HepG2 (cell line): ENCODE results near the gene PDS5B. TPM values are rescaled to one million over a fixed set of nuclear protein-coding genes. Genes with fewer than 3 reads are reported as not detected.

Source experiments
- ATAC-seq: fragments of 200-7000 bp; cut with Tn5 transposase; 3 replicates; pipeline ENCODE4 v1.9.1; 2020; ENCODE audit warnings: mild to moderate bottlenecking, moderate library complexity
- BruUV-seq: library from RNA; stranded (reverse); fragments of 400-500 nt; replicated peaks from 2 replicates; lab custom pipeline; 2021; lab: Mats Ljungman, UMichigan
- CTCF ChIA-PET: fragments of 300-600 bp; formaldehyde crosslinking; extraction: SDS; loops from one replicate; lab custom pipeline; 2021; ENCODE audit warnings: low total read pairs, inconsistent platforms, low intra/inter-chr PET ratio; lab: Yijun Ruan, JAX
- POLR2A ChIA-PET: fragments of 350-600 bp; sonication (Branson Sonifier 250); formaldehyde crosslinking; loops from one replicate; lab custom pipeline; 2020; ENCODE audit warnings: antibody characterized with exemption, inconsistent platforms; lab: Yijun Ruan, JAX
- DNase-seq: peaks from one replicate; pipeline ENCODE4 v3.0.0-alpha.2; 2015; ENCODE audit warnings: low spot score
- FAIRE-seq: peaks from 3 replicates; lab custom pipeline; 2011; peaks lifted over from hg19 to GRCh38; lab: Jason Lieb, UNC
- H2AFZ ChIP-seq: one replicate; pipeline ENCODE4 v1.6.1; 2011; ENCODE audit warnings: low read length, inconsistent platforms
- H3K27ac ChIP-seq: fragments of 300-600 bp; 3 replicates; pipeline ENCODE4 v1.8.0; 2011; ENCODE audit warnings: mixed run types, mild to moderate bottlenecking, mixed read lengths, low read length, inconsistent platforms; ENCODE audit not compliant: insufficient read depth; ENCODE audit errors: extremely low read length
- H3K27me3 ChIP-seq, 2 experiments: fragments of 200-600 bp in 1 of 2; 2 replicates in 1 of 2; 3 replicates in 1 of 2; pipeline versions ENCODE4 v1.6.0 to v1.8.0; 2011; ENCODE audit warnings: low read length in 2 of 2, mild to moderate bottlenecking in 2 of 2, moderate library complexity in 2 of 2, inconsistent platforms in 1 of 2; ENCODE audit not compliant: insufficient read depth in 2 of 2, control insufficient read depth in 1 of 2
- H3K36me3 ChIP-seq, 2 experiments: fragments of 200-600 bp in 1 of 2; replicated peaks in 1 of 2; 2 replicates in 1 of 2; 3 replicates in 1 of 2; pipeline versions ENCODE4 v1.5.1 to v1.8.0; 2011; ENCODE audit warnings: low read length in 2 of 2, inconsistent platforms in 1 of 2; ENCODE audit not compliant: insufficient read depth in 2 of 2, control insufficient read depth in 1 of 2
- H3K4me1 ChIP-seq: 2 replicates; pipeline ENCODE4 v1.5.1; 2012; ENCODE audit warnings: low read length, inconsistent platforms; ENCODE audit not compliant: insufficient read depth
- H3K4me2 ChIP-seq: 2 replicates; pipeline ENCODE4 v1.6.0; 2011; ENCODE audit warnings: low read depth, low read length, inconsistent platforms
- H3K4me3 ChIP-seq, 3 experiments: fragments of 200-600 bp in 1 of 3; sonication (generic), shearing (Covaris generic) in 1 of 3; replicated peaks in 1 of 3; 2 replicates each; pipeline ENCODE4 v1.5.1; 2011 to 2016; ENCODE audit warnings: low read length in 3 of 3, inconsistent platforms in 2 of 3, low read depth in 2 of 3, mild to moderate bottlenecking in 2 of 3, control low read depth in 1 of 3, mixed read lengths in 1 of 3; ENCODE audit not compliant: insufficient read depth in 1 of 3
- H3K79me2 ChIP-seq: one replicate; pipeline ENCODE4 v1.6.1; 2011; ENCODE audit warnings: low read length, inconsistent platforms; ENCODE audit not compliant: insufficient read depth
- H3K9ac ChIP-seq: 2 replicates; pipeline ENCODE4 v1.6.0; 2011; ENCODE audit warnings: mild to moderate bottlenecking, low read depth, low read length, inconsistent platforms; ENCODE audit not compliant: insufficient read depth
- H3K9me3 ChIP-seq: 2 replicates; pipeline ENCODE4 v1.5.1; 2012; ENCODE audit warnings: mild to moderate bottlenecking, low read length
- H4K20me1 ChIP-seq: 2 replicates; pipeline ENCODE4 v1.6.0; 2011; ENCODE audit warnings: inconsistent platforms, mild to moderate bottlenecking, low read length, moderate library complexity; ENCODE audit not compliant: insufficient read depth
- CEBPG ChIP-seq: IDR thresholded peaks from 2 replicates; pipeline ENCODE4 v1.6.1; 2016
- EED ChIP-seq: sonication (generic); formaldehyde crosslinking; IDR thresholded peaks from 2 replicates; pipeline ENCODE4 v1.5.0; 2020; ENCODE audit warnings: mild to moderate bottlenecking, missing genetic modification reagents
- FOXP1 ChIP-seq, 2 experiments: fragments of 450-650 bp in 1 of 2; IDR thresholded peaks; 2 replicates each; pipeline ENCODE4 v1.6.1; 2017 to 2018; ENCODE audit warnings: antibody characterized with exemption in 1 of 2
- HMGXB4 ChIP-seq, 2 experiments: sonication (generic) in 1 of 2; formaldehyde crosslinking in 1 of 2; IDR thresholded peaks; 2 replicates each; pipeline versions ENCODE4 v1.4.0 to v1.6.1; 2018 to 2020; ENCODE audit warnings: missing genetic modification reagents in 2 of 2, borderline replicate concordance in 1 of 2, low read depth in 1 of 2, mild to moderate bottlenecking in 1 of 2, missing biosample characterization in 1 of 2
- KAT2B ChIP-seq: fragments of 150-350 bp; IDR thresholded peaks from 2 replicates; pipeline ENCODE4 v1.6.1; 2014; ENCODE audit warnings: low read depth, low read length, borderline replicate concordance
- SOX13 ChIP-seq, 3 experiments: fragments of 450-650 bp in 1 of 3; sonication (generic) in 1 of 3; formaldehyde crosslinking in 1 of 3; IDR thresholded peaks in 2 of 3; conservative IDR thresholded peaks in 1 of 3; 2 replicates each; pipeline versions ENCODE4 v1.5.0 to v1.6.1; 2016 to 2020; ENCODE audit warnings: antibody characterized with exemption in 1 of 3, mild to moderate bottlenecking in 1 of 3, missing compliant biosample characterization in 1 of 3, missing genetic modification reagents in 1 of 3, moderate library complexity in 1 of 3
- SRSF4 ChIP-seq: fragments of 200-400 bp; formaldehyde crosslinking; IDR thresholded peaks from one replicate; pipeline ENCODE4 v1.6.1; 2018; ENCODE audit warnings: mild to moderate bottlenecking, low read depth, low read length, moderate library complexity; ENCODE audit not compliant: poor library complexity, severe bottlenecking
- TARDBP ChIP-seq: sonication (generic); formaldehyde crosslinking; IDR thresholded peaks from 2 replicates; pipeline ENCODE4 v1.8.0; 2022; ENCODE audit warnings: mild to moderate bottlenecking, missing genetic modification reagents
- TEAD2 ChIP-seq: sonication (generic); formaldehyde crosslinking; IDR thresholded peaks from 2 replicates; pipeline ENCODE4 v1.9.0; 2021; ENCODE audit warnings: missing genetic modification reagents
- ZNF619 ChIP-seq: sonication (generic); formaldehyde crosslinking; IDR thresholded peaks from 2 replicates; pipeline ENCODE4 v1.4.0; 2020; ENCODE audit warnings: mild to moderate bottlenecking, missing genetic modification reagents
- ZNF878 ChIP-seq: sonication (generic); formaldehyde crosslinking; IDR thresholded peaks from 2 replicates; pipeline ENCODE4 v1.8.1; 2023; ENCODE audit warnings: mild to moderate bottlenecking, missing genetic modification reagents, moderate library complexity
- WGBS: methylation state at CpG from one replicate; pipeline ENCODE4 v1.1.6; 2017; ENCODE audit warnings: low lambda C conversion rate; 5-methylcytosine and 5-hydroxymethylcytosine counted together
- in situ Hi-C: cut with HindIII; loops from 2 replicates; pipeline ENCODE4 v1.10.0; 2017; ENCODE audit warnings: low pct_unique_long_range_greater_than_20kb; ENCODE audit not compliant: extremely low pct_ligation_motif_present
- intact Hi-C: fragments of 100-400 bp; cut with micrococcal nuclease; formaldehyde crosslinking; loops from one replicate; pipeline ENCODE4 v1.10.0; 2022; ENCODE audit not compliant: unreplicated experiment
- polyA plus RNA-seq, 8 experiments: library from polyadenylated mRNA; depleted of rRNA in 3 of 8; stranded (reverse) in 7 of 8; unstranded in 1 of 8; fragments of >200 nt; fragmentation: Illumina TruSeq in 4 of 8; extraction: Trizol in 4 of 8; gene quantifications; 2 replicates each; pipeline versions ENCODE4 v1.2.1 to v1.2.3, GENCODE V29; 2011 to 2016; ENCODE audit warnings: low read depth in 4 of 8, missing spikeins in 1 of 8, mixed read lengths in 1 of 8; ENCODE audit not compliant: insufficient read depth in 1 of 8
- total RNA-seq, 5 experiments: library from RNA; depleted of rRNA; stranded (reverse); fragments of >200 nt; fragmentation: Illumina TruSeq; extraction: Trizol; gene quantifications; 2 replicates each; pipeline ENCODE4 v1.2.3, GENCODE V29; 2016; ENCODE audit warnings: low read depth in 1 of 5
- TF ChIP-seq, protein P1 (sequence below): sonication (generic); formaldehyde crosslinking; IDR thresholded peaks from 2 replicates; pipeline ENCODE4 v1.4.0; 2020; ENCODE audit warnings: missing genetic modification reagents, mild to moderate bottlenecking, borderline replicate concordance
- TF ChIP-seq, protein P2 (sequence below): IDR thresholded peaks from 2 replicates; pipeline ENCODE4 v1.4.0; 2020; ENCODE audit warnings: mild to moderate bottlenecking, missing genetic modification reagents

The PDS5B gene
- total and polyA plus RNA-seq, 2 of the 13 experiments (the other 11 are each of a cell fraction or from before 2014, with no cell fraction given), result 5.8 to 24.6 TPM

DNA sequence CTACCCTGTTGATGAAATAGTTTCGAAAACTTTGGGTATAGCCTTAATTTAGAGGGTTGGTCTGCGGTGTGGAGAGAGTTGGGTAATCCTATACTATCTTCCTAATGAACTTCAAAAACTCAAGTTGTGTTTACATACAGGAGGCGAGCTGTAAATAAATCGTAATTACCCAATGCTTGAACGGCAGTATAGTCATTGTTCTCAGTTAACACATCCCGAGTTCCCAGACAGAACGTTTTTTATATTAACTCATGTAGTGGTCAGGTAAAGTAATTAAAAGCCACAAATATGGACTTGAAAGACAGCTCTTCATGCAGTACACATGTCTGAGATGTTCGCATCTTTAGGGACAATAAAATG lies 1.5 kb downstream of the PDS5B start:
- Histone ChIP-seq H3K36me3 (no peaks in the 10 kb centered on the region), H3K79me2 (peaks cover 55% of the 10 kb centered on the region), H3K4me1 (peaks cover 36% of the 10 kb centered on the region), H3K9ac (peak overlapping the region; percentile 75), H4K20me1 (0 out of 2 replicates have a peak, but pooled peaks cover 2% of the 10 kb centered on the region), H3K9me3 (no peaks in the 10 kb centered on the region), H3K27ac (peak overlapping the region; percentile 85), H3K27me3 (no peaks in the 10 kb centered on the region; a peak in 1 of 5 replicates)
- POLR2A ChIA-PET, result interaction anchor here (0.9 kb wide), 1 partner anchor 63 kb away, joined by 3 read pairs; no protein-coding TSS in a partner anchor
- no TSS peak for BruUV-seq
- peak; percentile 9 for DNase-seq
- in situ Hi-C loops, result loop anchor here (5.0 to 25.0 kb wide), 3 partner anchors 65 to 950 kb away; no protein-coding TSS in a partner anchor
- CTCF ChIA-PET, result interaction anchor here (1.2 kb wide), 1 partner anchor 9 kb away, joined by 3 read pairs; no protein-coding TSS in a partner anchor
- FAIRE-seq, result no peak
- no peak for TF ChIP-seq EED
- TF ChIP-seq ZNF878, result 0 out of 2 replicates have a peak, but pooled peaks have one; percentile 42
- no peak for TF ChIP-seq SOX13 (IDR thresholded peaks at IDR 0.05)
- TF ChIP-seq SOX13 (CRISPR knock-in tag; conservative IDR thresholded peaks at IDR 0.05 in 1 of 2, IDR thresholded peaks at IDR 0.05 in 1 of 2), result 0 out of 4 replicates have a peak, but pooled peaks of 1 of the 2 experiments have one; percentile 33
- TF ChIP-seq ZNF619, result no peak
- peak; percentile 37; the same call in 1 of the 2 replicates for TF ChIP-seq TARDBP (CRISPR knock-in tag)
- TF ChIP-seq, protein P1, sequence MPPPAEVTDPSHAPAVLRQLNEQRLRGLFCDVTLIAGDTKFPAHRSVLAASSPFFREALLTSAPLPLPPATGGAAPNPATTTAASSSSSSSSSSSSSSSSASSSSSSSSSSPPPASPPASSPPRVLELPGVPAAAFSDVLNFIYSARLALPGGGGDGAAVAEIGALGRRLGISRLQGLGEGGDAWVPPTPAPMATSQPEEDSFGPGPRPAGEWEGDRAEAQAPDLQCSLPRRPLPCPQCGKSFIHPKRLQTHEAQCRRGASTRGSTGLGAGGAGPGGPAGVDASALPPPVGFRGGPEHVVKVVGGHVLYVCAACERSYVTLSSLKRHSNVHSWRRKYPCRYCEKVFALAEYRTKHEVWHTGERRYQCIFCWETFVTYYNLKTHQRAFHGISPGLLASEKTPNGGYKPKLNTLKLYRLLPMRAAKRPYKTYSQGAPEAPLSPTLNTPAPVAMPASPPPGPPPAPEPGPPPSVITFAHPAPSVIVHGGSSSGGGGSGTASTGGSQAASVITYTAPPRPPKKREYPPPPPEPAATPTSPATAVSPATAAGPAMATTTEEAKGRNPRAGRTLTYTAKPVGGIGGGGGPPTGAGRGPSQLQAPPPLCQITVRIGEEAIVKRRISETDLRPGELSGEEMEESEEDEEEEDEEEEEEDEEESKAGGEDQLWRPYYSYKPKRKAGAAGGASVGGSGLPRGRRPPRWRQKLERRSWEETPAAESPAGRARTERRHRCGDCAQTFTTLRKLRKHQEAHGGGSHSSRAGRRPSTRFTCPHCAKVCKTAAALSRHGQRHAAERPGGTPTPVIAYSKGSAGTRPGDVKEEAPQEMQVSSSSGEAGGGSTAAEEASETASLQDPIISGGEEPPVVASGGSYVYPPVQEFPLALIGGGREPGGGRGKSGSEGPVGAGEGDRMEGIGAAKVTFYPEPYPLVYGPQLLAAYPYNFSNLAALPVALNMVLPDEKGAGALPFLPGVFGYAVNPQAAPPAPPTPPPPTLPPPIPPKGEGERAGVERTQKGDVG, result no peak
- no peak for TF ChIP-seq KAT2B
- peak; percentile 19; the same call in 1 of the 2 replicates for TF ChIP-seq CEBPG (CRISPR knock-in tag)
- no peak for TF ChIP-seq FOXP1 (IDR thresholded peaks at IDR 0.05)
- peak; percentile 43; the same call in 1 of the 2 replicates for TF ChIP-seq FOXP1 (CRISPR knock-in tag; IDR thresholded peaks at IDR 0.05)
- TF ChIP-seq TEAD2 (CRISPR knock-in tag), result no peak
- 0 out of 4 replicates have a peak, but pooled peaks of 1 of the 2 experiments have one; percentile 14 for TF ChIP-seq HMGXB4 (CRISPR knock-in tag; IDR thresholded peaks at IDR 0.05; ENCODE audit: borderline replicate concordance in 1 of 2, low read depth in 1 of 2)
- TF ChIP-seq, protein P2, sequence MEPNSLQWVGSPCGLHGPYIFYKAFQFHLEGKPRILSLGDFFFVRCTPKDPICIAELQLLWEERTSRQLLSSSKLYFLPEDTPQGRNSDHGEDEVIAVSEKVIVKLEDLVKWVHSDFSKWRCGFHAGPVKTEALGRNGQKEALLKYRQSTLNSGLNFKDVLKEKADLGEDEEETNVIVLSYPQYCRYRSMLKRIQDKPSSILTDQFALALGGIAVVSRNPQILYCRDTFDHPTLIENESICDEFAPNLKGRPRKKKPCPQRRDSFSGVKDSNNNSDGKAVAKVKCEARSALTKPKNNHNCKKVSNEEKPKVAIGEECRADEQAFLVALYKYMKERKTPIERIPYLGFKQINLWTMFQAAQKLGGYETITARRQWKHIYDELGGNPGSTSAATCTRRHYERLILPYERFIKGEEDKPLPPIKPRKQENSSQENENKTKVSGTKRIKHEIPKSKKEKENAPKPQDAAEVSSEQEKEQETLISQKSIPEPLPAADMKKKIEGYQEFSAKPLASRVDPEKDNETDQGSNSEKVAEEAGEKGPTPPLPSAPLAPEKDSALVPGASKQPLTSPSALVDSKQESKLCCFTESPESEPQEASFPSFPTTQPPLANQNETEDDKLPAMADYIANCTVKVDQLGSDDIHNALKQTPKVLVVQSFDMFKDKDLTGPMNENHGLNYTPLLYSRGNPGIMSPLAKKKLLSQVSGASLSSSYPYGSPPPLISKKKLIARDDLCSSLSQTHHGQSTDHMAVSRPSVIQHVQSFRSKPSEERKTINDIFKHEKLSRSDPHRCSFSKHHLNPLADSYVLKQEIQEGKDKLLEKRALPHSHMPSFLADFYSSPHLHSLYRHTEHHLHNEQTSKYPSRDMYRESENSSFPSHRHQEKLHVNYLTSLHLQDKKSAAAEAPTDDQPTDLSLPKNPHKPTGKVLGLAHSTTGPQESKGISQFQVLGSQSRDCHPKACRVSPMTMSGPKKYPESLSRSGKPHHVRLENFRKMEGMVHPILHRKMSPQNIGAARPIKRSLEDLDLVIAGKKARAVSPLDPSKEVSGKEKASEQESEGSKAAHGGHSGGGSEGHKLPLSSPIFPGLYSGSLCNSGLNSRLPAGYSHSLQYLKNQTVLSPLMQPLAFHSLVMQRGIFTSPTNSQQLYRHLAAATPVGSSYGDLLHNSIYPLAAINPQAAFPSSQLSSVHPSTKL, result 0 out of 2 replicates have a peak, but pooled peaks have one; percentile 13
- TF ChIP-seq SRSF4, result no peak
- TF ChIP-seq, all 625 proteins: peak for 7
- Histone ChIP-seq H3K4me3 (peak overlapping the region; percentile 81 to 96 (median 85)), H3K4me2 (peak overlapping the region; percentile 82), H2AFZ (no peak overlapping the region)
- 2% methylated on average over 8 of the region's 8 CpGs for WGBS
- ATAC-seq, result 0 out of 3 replicates have a peak, but pooled peaks have one; percentile 2
- intact Hi-C loops, result loop anchor here (1.0 to 2.0 kb wide), 3 partner anchors 52 to 955 kb away; no protein-coding TSS in a partner anchor
